CD4-positive, alpha-beta T cell treated with Interleukin-12 subunit alpha and Interleukin-12 subunit beta, for 1 hour (primary cell): ENCODE data around the gene SCARB1.
A peak's percentile ranks its signal among the peaks of the same experiment; 100 is the strongest.

Experiments used
- DNase-seq: peaks from one replicate; pipeline ENCODE4 v3.0.0-alpha.2; 2020

Gene SCARB1

DNA sequence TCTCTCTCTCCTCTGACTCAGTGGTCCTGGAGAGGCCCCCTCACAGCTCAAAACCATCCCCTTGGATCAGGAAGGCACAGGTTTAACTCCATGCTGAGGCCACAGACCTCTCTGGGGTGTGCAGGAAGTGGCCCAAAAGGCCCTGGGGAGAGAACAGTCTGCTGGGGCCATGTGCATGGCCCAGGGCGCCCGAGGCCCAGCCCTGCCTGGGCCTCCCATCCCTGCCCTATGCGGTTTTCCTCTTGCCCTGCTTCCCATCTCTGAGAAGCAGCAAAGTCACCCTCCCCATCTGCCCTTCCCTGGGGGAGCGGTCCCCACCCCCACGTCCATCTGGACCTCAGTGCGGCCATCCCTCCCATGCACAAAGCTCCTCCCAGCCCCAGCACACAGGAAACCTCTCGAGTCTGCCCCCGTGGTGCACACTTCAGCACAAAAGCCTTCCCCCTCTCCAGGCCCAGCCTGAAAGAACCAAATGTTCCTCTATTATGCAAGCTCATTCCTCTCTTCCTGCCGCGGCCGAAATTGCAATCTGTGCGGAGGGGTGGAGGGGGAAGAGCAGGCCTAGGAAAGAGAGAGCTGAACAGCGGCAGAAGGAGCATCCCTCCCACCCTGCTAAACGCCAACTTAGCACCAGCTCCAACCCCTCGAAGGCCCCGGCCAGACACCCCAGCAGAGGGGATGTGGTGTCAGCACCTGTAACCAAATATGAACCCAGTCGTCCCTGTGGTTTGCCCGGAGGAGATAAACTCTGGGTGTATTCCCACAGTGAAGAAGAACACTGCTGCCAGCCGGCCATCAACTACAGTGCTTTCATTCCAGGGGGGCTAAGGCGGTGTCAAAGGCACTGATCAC, 108.5 kb downstream of the SCARB1 start:
- peak; percentile 26 for DNase-seq

- no peak for DNase-seq
Observed at GRCh38 chr12:124754491-124754890, 109.2 kb downstream of the SCARB1 start.

DNA sequence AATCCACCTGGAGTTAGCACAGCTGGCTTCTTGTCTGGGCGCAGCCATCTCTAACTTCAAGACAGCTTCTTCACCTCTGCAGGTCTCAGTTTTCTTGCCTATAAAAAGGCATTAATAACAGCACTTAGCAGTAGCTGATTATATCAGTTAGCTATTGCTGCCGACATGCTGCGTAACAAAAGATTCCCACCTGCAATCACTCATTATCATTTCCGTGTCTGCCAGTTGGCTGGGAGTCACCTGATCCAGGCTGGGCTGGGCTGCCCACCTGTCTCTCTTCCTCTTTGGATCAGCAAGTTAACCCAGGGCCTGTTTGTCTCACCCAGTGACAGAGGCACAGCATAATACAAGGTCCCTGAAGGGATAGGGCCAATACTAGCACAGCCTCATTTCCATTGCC, 109.7 kb downstream of the SCARB1 start:
- no peak for DNase-seq

DNA sequence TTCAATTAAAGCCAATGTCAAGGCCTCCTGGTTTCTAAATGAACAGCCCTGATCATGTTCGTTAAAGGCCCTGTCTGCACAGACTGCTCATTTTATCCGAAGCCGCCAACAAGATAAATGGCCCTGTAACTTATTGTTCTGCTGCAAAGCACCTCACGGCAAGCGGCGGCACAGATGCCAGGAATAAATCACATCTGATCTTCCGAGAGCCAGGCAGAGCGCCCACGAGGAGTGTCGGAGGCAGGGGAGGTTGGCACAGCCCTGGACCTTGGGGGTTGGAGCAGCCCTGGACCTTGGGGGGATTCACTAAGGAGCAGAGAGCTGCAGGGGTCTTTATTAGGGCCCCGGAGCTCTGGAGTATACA, 110.5 kb downstream of the SCARB1 start:
- no peak for DNase-seq

GRCh38 chr12:124752437-124753227, 111.0 kb downstream of the SCARB1 start:
- no peak for DNase-seq

DNA sequence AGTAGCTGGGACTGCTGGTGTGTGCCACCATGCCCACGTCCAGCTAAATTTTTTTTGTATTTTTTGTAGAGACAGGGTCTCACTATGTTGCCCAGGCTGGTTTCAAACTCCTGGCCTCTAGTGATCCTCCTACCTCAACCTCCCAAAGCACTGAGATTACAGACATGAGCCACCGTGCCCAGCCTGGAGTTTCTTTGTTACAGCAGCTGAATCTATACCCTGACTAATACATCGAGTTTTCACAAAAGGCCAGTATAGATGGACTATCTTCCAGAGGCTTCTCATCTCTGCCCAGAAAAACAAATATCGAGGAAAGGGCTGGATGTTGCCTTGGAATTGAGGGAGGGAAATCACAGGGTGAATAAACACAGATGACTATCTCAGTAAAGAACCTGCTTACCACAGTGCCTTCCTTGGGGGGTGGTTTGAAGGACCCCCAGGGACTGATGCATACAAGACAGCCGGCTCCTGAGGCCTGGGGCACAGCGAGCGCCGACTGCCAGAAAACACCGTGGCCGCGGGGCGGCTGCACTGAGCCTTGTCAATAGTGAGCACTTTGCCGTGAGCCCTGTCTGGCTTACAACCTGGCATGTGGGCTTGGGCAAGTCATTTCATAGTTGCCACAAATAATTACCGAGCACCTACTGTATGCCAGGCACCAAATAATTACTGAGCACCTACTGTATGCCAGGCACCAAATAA, 111.9 kb downstream of the SCARB1 start:
- DNase-seq: no peak

DNA sequence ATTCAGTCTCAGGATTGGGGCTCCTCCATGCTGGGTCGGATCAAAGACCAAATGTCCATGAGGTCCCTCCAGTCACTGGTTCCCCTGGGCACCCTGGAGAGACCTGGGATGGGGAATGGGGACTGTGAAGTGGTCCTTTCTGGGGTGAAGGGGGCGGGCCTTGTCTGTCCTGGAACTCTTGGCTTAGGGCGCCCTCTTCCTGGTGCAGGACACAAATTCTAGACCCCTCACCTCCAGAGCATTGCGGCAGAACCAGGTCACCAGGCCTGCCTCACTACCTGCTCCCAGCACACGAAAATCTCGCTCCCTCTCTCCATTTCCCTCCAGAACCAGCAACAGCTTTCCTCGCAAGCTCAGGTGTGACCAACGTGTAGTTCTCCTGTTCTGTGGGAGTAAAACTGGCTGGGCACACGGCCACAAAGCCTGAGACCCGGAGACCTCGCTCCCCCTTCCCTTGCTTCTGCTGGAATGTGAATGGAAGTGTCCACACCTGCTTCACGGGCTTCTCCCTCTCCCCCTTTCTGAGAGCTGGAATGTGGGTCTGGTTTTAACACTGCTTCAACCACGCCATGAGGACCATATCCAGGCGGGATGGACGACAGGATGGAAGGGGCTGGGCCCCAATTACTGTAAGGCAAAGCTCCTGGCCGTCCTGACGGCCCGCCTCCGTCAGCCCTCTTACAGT, 112.7 kb downstream of the SCARB1 start:
- no peak for DNase-seq

GRCh38 chr12:124750149-124750656, 113.5 kb downstream of the SCARB1 start:
- no peak for DNase-seq

GRCh38 chr12:124749725-124750124, 113.9 kb downstream of the SCARB1 start:
- no peak for DNase-seq

DNA sequence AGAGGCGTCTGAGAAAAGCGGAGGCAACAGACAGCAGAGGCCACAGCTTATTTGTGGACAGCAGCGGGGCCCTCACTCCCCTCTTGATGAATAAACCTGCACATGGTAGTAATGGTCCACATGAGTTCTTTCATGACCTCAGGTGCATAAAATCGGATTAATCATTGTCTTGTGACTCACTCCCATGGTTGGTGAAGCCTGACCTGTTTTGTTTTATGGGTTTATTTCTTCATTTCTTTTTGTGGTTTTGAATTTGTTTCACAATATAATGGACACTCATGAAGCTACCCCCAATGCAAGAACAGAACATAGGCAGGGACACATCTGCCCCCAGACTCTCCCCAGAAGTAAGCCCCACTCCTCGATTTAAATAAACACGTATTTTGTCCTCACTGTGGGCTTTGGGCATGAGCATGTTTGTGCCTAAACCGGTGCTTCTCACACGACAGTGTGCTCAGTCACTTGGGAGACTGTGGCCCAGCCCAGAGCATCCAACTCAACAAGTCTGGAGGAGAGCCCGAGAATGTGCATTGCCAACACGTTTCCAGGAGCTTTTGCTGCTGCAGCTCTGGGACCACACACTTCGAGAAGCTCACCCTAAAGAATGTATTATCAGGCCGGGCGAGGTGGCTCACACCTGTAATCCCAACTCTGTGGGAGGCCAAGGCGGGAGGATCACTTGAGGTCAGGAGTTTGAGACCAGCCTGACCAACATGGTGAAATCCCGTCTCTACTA, 116.1 kb downstream of the SCARB1 start:
- no peak for DNase-seq

DNA sequence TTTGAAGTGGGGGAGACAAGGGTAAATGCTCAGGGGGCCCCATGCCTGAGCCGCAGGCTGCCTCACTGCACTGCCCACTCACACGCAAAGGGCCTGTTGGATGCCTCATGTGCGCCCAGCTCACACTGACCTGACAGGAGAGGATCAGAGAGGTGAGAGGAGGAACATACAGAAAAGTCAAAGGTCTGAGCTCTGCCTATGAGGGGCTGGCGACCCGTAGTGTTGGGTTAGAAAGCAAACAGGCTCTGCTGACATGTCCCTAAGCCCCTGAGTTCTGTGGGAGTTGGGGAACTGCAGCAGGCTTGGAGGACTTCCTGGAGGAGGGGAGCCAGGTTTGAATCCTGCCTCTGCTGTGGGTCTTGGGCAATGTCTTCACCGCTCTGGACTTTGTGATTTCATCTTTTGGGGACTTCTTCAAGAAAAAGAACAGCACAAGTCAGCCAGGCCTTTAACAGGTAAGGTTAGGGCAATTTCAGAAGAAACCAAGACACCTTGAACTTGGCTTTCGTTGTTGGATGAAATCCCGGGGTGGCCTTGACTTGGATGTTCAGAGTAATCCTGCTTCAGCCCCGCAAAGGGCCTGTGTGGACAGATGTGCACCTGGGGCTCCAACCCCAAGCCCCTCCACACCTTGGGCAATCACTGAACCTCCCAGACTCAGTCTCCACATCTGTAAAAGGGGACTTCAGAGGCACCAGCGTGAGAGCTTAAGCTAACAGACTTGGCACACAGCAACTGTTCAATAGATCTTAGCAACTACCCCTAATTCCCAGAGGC, 116.8 kb downstream of the SCARB1 start:
- DNase-seq: no peak

- no peak for DNase-seq
Observed at GRCh38 chr12:124745891-124746570, 117.6 kb downstream of the SCARB1 start.

GRCh38 chr12:124745465-124745890, 118.2 kb downstream of the SCARB1 start:
- no peak for DNase-seq

- DNase-seq: no peak
Observed at GRCh38 chr12:124744659-124745464, 118.8 kb downstream of the SCARB1 start.

- DNase-seq: no peak
Observed at GRCh38 chr12:124744273-124744640, 119.4 kb downstream of the SCARB1 start.

DNA sequence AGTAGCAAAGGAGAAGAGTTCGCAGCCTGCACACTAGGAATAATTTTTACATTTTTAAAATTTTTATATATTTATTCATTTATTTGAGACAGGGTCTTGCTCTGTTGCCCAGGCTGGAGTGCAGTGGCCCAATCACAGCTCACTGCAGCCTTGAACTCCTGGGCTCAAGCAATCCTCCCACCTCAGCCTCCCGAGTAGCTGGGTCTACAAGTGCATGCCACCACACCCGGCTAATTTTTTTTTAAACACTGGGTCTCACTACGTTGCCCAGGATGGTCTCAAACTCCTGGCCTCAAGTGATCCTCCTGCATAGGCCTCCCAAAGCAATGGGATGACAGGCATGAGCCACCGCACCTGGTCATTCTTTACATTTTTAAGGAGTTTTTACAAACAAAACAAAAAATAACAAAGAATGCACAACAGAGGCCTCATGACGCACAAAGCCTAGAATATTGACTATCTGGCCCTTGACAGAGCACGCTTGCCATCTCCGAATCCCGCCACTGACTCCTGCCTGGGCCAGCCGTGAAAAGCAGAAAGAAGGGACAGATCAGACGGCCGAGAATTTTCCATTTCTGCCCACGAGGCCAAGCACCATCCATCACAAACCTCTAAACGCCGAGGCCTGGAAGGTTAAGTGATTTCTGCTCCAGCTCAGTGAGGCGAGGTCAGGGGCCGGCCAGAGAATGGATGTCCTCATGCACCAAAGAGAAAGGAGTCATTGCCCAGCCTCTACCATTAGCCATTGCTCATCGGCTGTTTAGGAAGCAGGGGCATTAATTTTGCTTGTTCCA, 120.0 kb downstream of the SCARB1 start:
- DNase-seq: no peak

- DNase-seq: no peak
Observed at GRCh38 chr12:124742678-124743077, 121.0 kb downstream of the SCARB1 start.

- no peak for DNase-seq
Observed at GRCh38 chr12:124742111-124742510, 121.6 kb downstream of the SCARB1 start.

DNA sequence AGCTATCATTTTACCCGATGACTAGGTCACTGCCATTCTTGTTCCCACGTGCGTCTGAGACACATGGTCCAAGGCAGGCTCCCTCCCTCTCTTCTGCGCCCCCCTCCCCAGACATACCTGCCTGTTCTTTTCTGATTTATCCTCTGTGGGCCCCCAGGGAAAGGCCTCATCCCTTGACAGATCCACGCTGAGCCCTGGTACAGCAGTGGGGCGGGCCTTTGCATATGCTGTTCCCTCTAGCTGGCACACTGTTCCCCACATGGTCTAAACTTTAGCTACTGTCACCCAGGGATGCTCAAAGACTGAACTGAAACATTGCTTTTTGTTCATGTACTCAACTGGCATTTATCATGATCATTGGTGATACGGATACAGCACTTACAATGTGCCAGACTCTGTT, 122.5 kb downstream of the SCARB1 start:
- no peak for DNase-seq
